GM12878 (cell line): ENCODE results near the gene KCNAB3. TPM values are rescaled to one million over a fixed set of nuclear protein-coding genes. Genes with fewer than 3 reads are reported as not detected.

ENCODE experiments used
- ASH2L ChIP-seq: fragments of 300-600, 200-600 bp; sonication (generic); IDR thresholded peaks from 2 replicates; pipeline ENCODE4 v1.6.1; 2017; ENCODE audit warnings: low read depth, mild to moderate bottlenecking, borderline replicate concordance
- ATF7 ChIP-seq: fragments of 450-650 bp; IDR thresholded peaks from 2 replicates; pipeline ENCODE4 v1.6.1; 2016; ENCODE audit warnings: low read depth, mild to moderate bottlenecking
- BACH1 ChIP-seq: fragments of 450-650 bp; IDR thresholded peaks from 2 replicates; pipeline ENCODE4 v1.6.1; 2017; ENCODE audit warnings: mild to moderate bottlenecking, borderline replicate concordance
- CBFB ChIP-seq: IDR thresholded peaks from 2 replicates; pipeline ENCODE4 v1.6.1; 2016; ENCODE audit warnings: antibody characterized with exemption, low read depth
- E2F8 ChIP-seq: fragments of 450-650 bp; IDR thresholded peaks from 2 replicates; pipeline ENCODE4 v1.6.1; 2018; ENCODE audit warnings: mild to moderate bottlenecking, low read depth, moderate library complexity; ENCODE audit not compliant: partially characterized antibody
- ESRRA ChIP-seq: IDR thresholded peaks from 2 replicates; pipeline ENCODE4 v1.6.1; 2012; ENCODE audit warnings: mild to moderate bottlenecking, low read length, improper control_type of control experiment
- IRF5 ChIP-seq: fragments of 450-650 bp; IDR thresholded peaks from 2 replicates; pipeline ENCODE4 v1.6.1; 2017; ENCODE audit warnings: borderline replicate concordance
- KDM1A ChIP-seq: fragments of 200-600 bp; sonication (generic); IDR thresholded peaks from 2 replicates; pipeline ENCODE4 v1.6.1; 2016; ENCODE audit warnings: borderline replicate concordance
- MEF2A ChIP-seq: IDR thresholded peaks from 2 replicates; pipeline ENCODE4 v1.6.1; 2011; ENCODE audit warnings: low read depth, mild to moderate bottlenecking, low read length, moderate library complexity; ENCODE audit not compliant: insufficient read depth
- MYC ChIP-seq: IDR thresholded peaks from 2 replicates; pipeline ENCODE4 v1.6.1; 2011; ENCODE audit warnings: mild to moderate bottlenecking, low read length, moderate library complexity, inconsistent platforms; ENCODE audit not compliant: insufficient read depth, insufficient replicate concordance, insufficient read length, severe bottlenecking
- NR2F1 ChIP-seq: fragments of 450-650 bp; conservative IDR thresholded peaks from 2 replicates; pipeline ENCODE4 v1.6.1; 2017; ENCODE audit warnings: mild to moderate bottlenecking
- NRF1 ChIP-seq: conservative IDR thresholded peaks from 2 replicates; pipeline ENCODE4 v1.6.1; 2011; ENCODE audit warnings: mild to moderate bottlenecking, low read depth, low read length, improper control_type of control experiment
- PML ChIP-seq: IDR thresholded peaks from 2 replicates; pipeline ENCODE4 v1.6.1; 2012; ENCODE audit warnings: low read length, inconsistent platforms
- POU2F2 ChIP-seq: IDR thresholded peaks from 3 replicates; pipeline ENCODE4 v1.6.1; 2011; ENCODE audit warnings: low read depth, mild to moderate bottlenecking, low read length, borderline replicate concordance
- REST ChIP-seq: IDR thresholded peaks from 2 replicates; pipeline ENCODE4 v1.6.1; 2012; ENCODE audit warnings: mild to moderate bottlenecking, low read depth, low read length
- RUNX3 ChIP-seq: IDR thresholded peaks from 2 replicates; pipeline ENCODE4 v1.6.1; 2012; ENCODE audit warnings: low read length, inconsistent platforms
- SREBF1 ChIP-seq: IDR thresholded peaks from 2 replicates; pipeline ENCODE4 v1.6.1; 2012; ENCODE audit warnings: mild to moderate bottlenecking, low read length
- TARDBP ChIP-seq: IDR thresholded peaks from 2 replicates; pipeline ENCODE4 v1.6.1; 2016; ENCODE audit warnings: borderline replicate concordance
- ZNF687 ChIP-seq: fragments of 450-650 bp; IDR thresholded peaks from 2 replicates; pipeline ENCODE4 v1.6.1; 2017; ENCODE audit warnings: mild to moderate bottlenecking, moderate library complexity
- polyA plus RNA-seq, 11 experiments: library from polyadenylated mRNA; depleted of rRNA in 4 of 11; unstranded in 6 of 11; stranded (reverse) in 5 of 11; fragments of >200 nt; fragmentation: Nextera tagmentation in 4 of 11; fragmentation: Illumina TruSeq in 1 of 11; extraction: Ambion mirVana in 4 of 11; extraction: Trizol in 1 of 11; gene quantifications; 1 replicate in 1 of 11; 2 replicates in 10 of 11; pipeline versions ENCODE4 v1.2.1 to v1.2.3, GENCODE V29; 2011 to 2016; ENCODE audit warnings: inconsistent platforms in 2 of 11, missing spikeins in 2 of 11, low read depth in 1 of 11
- total RNA-seq, 4 experiments: library from RNA; depleted of rRNA in 3 of 4; stranded (reverse); fragments of >200 nt in 3 of 4; fragmentation: Illumina TruSeq in 1 of 4; extraction: Trizol in 1 of 4; gene quantifications; 2 replicates each; pipeline versions ENCODE4 v1.2.1 to v1.2.3, GENCODE V29; 2013 to 2021

KCNAB3 gene
- total and polyA plus RNA-seq, 10 of the 15 experiments (the other 5 are each of a cell fraction or from before 2014, with no cell fraction given), result 0.22 to 7.9 (median 1.8) TPM

GRCh38 chr17:7922845-7923628 lies 6.6 kb downstream of the KCNAB3 start (continued):
- TF ChIP-seq PML, result no peak
- peak; percentile 43; the same call in 1 of the 2 replicates for TF ChIP-seq ZNF687
- TF ChIP-seq KDM1A, result no peak
- 0 out of 2 replicates have a peak, but pooled peaks have one; percentile 22 for TF ChIP-seq NR2F1
- TF ChIP-seq E2F8, result no peak
- no peak for TF ChIP-seq MYC
- TF ChIP-seq NRF1, result no peak
- no peak for TF ChIP-seq CBFB
- no peak for TF ChIP-seq ATF7
- no peak for TF ChIP-seq ASH2L
- TF ChIP-seq MEF2A, result no peak
- TF ChIP-seq RUNX3, result no peak
- TF ChIP-seq POU2F2, result peak; percentile 45; the same call in 1 of the 3 replicates
- no peak for TF ChIP-seq SREBF1
- TF ChIP-seq IRF5, result no peak
- TF ChIP-seq REST, result no peak
- TF ChIP-seq ESRRA, result no peak
- 0 out of 2 replicates have a peak, but pooled peaks have one; percentile 45 for TF ChIP-seq TARDBP
- no peak for TF ChIP-seq BACH1
